IgD-negative memory B cell (primary cell): ENCODE measurements around the gene G6PC3. TPM values are rescaled to one million over a fixed set of nuclear protein-coding genes. Genes with fewer than 3 reads are reported as not detected.
"Not testable (repeated sequence)": the region's sequence is repeated elsewhere in the genome, so short reads cannot be mapped to it uniquely, and the experiment has no call there.

ENCODE experiments used
- H3K27ac Mint-ChIP-seq, 3 donors: one replicate each; pipeline ENCODE4 v1.8.0; 2020 to 2022; ENCODE audit warnings: mild to moderate bottlenecking in 3 of 3, mixed read lengths in 3 of 3, moderate library complexity in 1 of 3
- H3K27me3 Mint-ChIP-seq: one replicate; pipeline ENCODE4 v1.8.0; 2021; ENCODE audit warnings: mixed read lengths
- H3K36me3 Mint-ChIP-seq: one replicate; pipeline ENCODE4 v1.8.0; 2020; ENCODE audit warnings: mild to moderate bottlenecking, mixed read lengths
- H3K4me1 Mint-ChIP-seq, 3 donors: one replicate each; pipeline ENCODE4 v1.8.0; 2020 to 2022; ENCODE audit warnings: mixed read lengths in 3 of 3, mild to moderate bottlenecking in 1 of 3
- H3K4me3 Mint-ChIP-seq, 4 donors: one replicate each; pipeline ENCODE4 v1.8.0; 2020 to 2022; ENCODE audit warnings: mild to moderate bottlenecking in 4 of 4, mixed read lengths in 4 of 4, moderate library complexity in 3 of 4
- H3K9me3 Mint-ChIP-seq, 3 donors: one replicate each; pipeline ENCODE4 v1.8.0; 2020 to 2021; ENCODE audit warnings: mixed read lengths in 3 of 3, mild to moderate bottlenecking in 1 of 3
- polyA plus RNA-seq: library from polyadenylated mRNA; unstranded; fragments of 300-500 nt; fragmentation: Illumina TruSeq; gene quantifications from one replicate; pipeline ENCODE4 v1.2.3, GENCODE V29; 2021

Gene G6PC3
- polyA plus RNA-seq, 1 donor from 2014 or later, result 22.5 TPM

DNA sequence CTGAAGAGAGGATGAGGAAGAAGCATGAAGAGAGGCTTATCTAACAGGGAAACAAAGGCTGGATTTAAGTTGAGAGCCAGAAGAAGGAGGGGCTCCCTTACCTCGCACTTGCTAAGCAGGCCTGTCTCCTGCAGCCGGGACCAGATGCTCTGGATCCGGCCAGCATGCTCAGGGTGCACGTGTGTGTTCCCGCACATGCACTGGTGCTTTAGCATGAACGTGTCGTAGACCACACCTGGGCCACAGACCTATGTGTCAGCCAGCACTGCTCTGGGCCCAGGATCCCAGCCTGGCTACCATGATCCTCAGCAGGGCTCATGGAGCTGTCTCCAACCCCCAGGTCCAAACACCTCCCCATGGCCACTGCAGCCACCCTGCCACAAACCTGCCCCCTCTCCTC is 14.4 kb downstream of the G6PC3 start:
- peaks cover 6% of the 10 kb centered on the region for H3K36me3 Mint-ChIP-seq
- peak overlapping the region in 1 of 3 donors; percentile 67 for H3K27ac Mint-ChIP-seq

GRCh38 chr17:44085908-44086307 is 15.4 kb downstream of the G6PC3 start:
- peak overlapping the region in 1 of 4 donors; percentile 52 for H3K4me3 Mint-ChIP-seq
- no peaks in the 10 kb centered on the region for H3K27me3 Mint-ChIP-seq
- peaks cover 6% of the 10 kb centered on the region for H3K36me3 Mint-ChIP-seq
- H3K27ac Mint-ChIP-seq, result peak overlapping the region in 2 of 3 donors; percentile 73 to 80
- H3K4me1 Mint-ChIP-seq, result no peaks in the 10 kb centered on the region
- H3K9me3 Mint-ChIP-seq, result no peaks in the 10 kb centered on the region

More for the DNA sequence above, 14.4 kb downstream of the G6PC3 start:
- H3K27me3 Mint-ChIP-seq, result no peaks in the 10 kb centered on the region
- H3K4me3 Mint-ChIP-seq, result no peak overlapping the region
- H3K4me1 Mint-ChIP-seq, result no peaks in the 10 kb centered on the region
- no peaks in the 10 kb centered on the region for H3K9me3 Mint-ChIP-seq

DNA sequence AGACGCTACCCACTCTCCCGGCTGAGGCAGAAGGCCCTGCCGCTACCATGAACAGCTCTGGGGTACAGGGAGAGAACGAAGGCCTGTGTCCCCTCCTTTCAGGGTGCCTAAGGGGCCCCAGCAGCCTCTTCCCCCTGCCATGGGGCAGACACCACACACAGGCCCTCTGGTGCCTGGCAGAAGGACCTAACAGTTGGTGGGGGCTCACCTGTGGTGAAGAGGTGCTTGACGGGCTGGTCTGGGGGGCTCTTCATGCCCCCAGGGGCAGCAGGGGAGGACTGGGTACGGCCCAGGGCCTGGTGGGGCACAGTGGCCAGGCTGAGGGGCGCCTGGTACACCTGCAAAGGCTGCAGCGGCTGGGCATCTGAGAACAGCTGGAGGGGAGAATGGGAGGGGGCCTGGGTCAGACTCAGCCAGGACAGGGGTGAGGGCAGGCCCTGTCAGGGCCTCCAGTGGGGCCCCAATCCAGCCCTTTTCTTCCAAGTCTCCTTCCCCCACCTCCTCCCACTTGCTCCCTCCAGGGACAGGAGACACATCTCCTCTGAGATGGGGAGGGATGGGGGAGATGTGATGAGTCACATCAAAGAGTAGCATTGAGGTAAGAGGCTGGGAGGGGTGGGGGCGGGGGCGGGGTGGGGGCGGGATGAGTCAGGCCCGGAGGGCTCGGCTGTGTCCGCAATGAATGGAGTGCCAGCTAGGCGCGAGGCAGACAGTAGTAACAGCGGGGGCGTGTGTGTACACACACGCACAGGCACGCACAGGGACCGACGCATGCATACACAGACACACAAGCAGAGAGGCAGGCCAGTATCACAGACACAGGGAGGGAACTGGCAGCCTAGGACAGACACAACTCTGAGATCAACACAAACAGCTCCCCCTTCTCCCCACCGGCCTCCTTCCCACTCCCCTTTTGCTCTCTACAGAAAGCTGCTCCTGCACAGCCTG is 16.1 kb downstream of the G6PC3 start:
- H3K36me3 Mint-ChIP-seq, result peaks cover 6% of the 10 kb centered on the region
- no peaks in the 10 kb centered on the region for H3K9me3 Mint-ChIP-seq

GRCh38 chr17:44087319-44087718 is 16.8 kb downstream of the G6PC3 start:
- no peaks in the 10 kb centered on the region for H3K27me3 Mint-ChIP-seq
- no peak overlapping the region for H3K27ac Mint-ChIP-seq
- H3K36me3 Mint-ChIP-seq, result peaks cover 6% of the 10 kb centered on the region
- no peaks in the 10 kb centered on the region for H3K9me3 Mint-ChIP-seq
- no peaks in the 10 kb centered on the region for H3K4me1 Mint-ChIP-seq
- H3K4me3 Mint-ChIP-seq, result no peak overlapping the region

More for the DNA sequence above, 16.1 kb downstream of the G6PC3 start:
- Mint-ChIP-seq H3K4me3 (no peak overlapping the region), H3K4me1 (no peaks in the 10 kb centered on the region), H3K27me3 (no peaks in the 10 kb centered on the region), H3K27ac (no peak overlapping the region)

- Mint-ChIP-seq H3K4me1 (no peaks in the 10 kb centered on the region), H3K4me3 (no peak overlapping the region), H3K36me3 (peaks cover 2% of the 10 kb centered on the region), H3K9me3 (no peaks in the 10 kb centered on the region), H3K27me3 (no peaks in the 10 kb centered on the region), H3K27ac (no peak overlapping the region)
Observed at GRCh38 chr17:44088254-44088653, 17.7 kb downstream of the G6PC3 start.

DNA sequence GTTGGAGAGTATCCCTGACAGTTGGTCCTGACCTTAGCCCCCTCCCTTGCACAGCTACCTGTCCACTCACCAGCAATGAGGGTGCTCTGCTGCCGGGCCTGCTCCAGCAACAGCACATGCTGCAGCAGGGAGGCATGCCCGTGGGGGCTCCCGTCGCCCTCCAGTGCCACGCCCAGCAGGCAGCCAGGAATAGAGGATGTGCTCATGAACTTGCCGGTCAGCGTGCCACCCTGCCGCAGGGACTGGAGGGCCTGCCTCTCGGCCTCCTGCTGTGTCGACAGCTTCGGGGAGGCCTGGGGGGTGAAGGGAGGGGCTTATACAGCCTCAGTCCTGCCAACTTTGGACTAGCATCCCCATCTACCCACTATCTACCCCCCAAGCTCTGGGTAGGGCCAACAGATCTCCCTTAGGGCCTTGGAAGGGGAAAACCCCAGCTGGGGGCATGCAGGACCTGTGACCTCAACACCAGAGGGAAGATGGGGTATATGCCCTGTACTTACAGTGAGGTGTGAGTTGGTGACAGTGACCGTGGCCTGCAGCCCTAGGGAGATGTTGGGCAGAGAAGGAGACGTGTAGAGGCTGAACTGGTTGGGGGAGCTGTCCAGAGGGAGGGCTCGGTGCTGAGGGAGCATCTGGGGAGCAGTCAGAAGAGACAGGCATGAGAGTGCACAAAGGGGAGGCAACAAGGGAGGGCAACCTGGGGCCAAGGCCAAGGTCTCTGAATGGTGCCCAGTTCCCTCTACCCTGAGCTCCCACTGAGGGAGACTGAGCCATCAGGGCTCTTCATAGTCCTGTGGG is 20.9 kb downstream of the G6PC3 start:
- Mint-ChIP-seq H3K27ac (peak overlapping the region in 2 of 3 donors; percentile 23 to 73), H3K4me1 (peaks cover 0 to 1% (median 0%) of the 10 kb centered on the region in 3 donors), H3K4me3 (no peak overlapping the region), H3K36me3 (no peaks in the 10 kb centered on the region), H3K9me3 (no peaks in the 10 kb centered on the region), H3K27me3 (no peaks in the 10 kb centered on the region)

DNA sequence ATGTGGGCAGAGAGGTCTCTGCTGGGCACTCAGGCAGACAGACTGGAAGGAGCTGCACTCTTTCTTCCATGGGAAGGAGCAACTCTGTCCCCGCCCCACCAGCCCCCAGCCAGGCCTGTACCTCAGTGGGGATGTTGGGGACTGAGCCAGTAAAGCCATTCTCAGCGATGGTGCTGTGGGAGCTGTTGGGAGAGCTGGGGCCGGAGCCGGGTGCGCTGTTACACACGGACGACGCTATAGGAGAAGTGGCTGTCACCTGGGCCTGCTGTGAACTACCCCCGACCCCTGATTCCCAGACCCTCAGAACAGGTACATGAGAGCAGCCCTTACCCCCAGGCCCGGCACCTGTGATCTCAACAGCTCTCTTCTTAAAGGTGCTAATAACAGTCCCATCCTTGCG is 21.5 kb downstream of the G6PC3 start:
- no peak overlapping the region for H3K27ac Mint-ChIP-seq
- peaks cover 0 to 1% (median 0%) of the 10 kb centered on the region in 3 donors for H3K4me1 Mint-ChIP-seq
- no peak overlapping the region for H3K4me3 Mint-ChIP-seq
- no peaks in the 10 kb centered on the region for H3K27me3 Mint-ChIP-seq
- no peaks in the 10 kb centered on the region for H3K9me3 Mint-ChIP-seq
- no peaks in the 10 kb centered on the region for H3K36me3 Mint-ChIP-seq

GRCh38 chr17:44093231-44093900 is 22.8 kb downstream of the G6PC3 start:
- Mint-ChIP-seq H3K27me3 (no peaks in the 10 kb centered on the region), H3K4me1 (peaks cover 2 to 5% (median 4%) of the 10 kb centered on the region in 3 donors), H3K9me3 (no peaks in the 10 kb centered on the region), H3K4me3 (no peak overlapping the region), H3K36me3 (no peaks in the 10 kb centered on the region), H3K27ac (no peak overlapping the region)

- Mint-ChIP-seq H3K27ac (no peak overlapping the region), H3K36me3 (no peaks in the 10 kb centered on the region), H3K27me3 (no peaks in the 10 kb centered on the region), H3K4me1 (peaks cover 2 to 5% (median 4%) of the 10 kb centered on the region in 3 donors), H3K9me3 (no peaks in the 10 kb centered on the region), H3K4me3 (no peak overlapping the region)
Observed at GRCh38 chr17:44094701-44095387, 24.3 kb downstream of the G6PC3 start.

DNA sequence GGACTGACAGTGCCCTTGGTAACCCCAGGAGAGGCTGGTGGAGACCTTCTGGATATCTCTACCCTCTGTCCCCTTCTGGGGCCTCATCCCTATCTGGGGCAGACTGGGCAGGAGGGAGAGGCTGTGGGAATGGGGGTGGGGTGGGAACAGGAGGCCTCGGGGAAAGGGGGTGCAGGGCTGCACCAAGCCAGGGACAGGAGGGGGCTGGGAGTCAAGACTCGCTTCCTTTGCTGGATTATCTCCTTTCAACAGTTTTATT is 24.8 kb downstream of the G6PC3 start:
- Mint-ChIP-seq H3K4me3 (no peak overlapping the region), H3K27ac (no peak overlapping the region), H3K9me3 (no peaks in the 10 kb centered on the region), H3K36me3 (no peaks in the 10 kb centered on the region), H3K27me3 (no peaks in the 10 kb centered on the region), H3K4me1 (peaks cover 2 to 6% (median 4%) of the 10 kb centered on the region in 3 donors)

DNA sequence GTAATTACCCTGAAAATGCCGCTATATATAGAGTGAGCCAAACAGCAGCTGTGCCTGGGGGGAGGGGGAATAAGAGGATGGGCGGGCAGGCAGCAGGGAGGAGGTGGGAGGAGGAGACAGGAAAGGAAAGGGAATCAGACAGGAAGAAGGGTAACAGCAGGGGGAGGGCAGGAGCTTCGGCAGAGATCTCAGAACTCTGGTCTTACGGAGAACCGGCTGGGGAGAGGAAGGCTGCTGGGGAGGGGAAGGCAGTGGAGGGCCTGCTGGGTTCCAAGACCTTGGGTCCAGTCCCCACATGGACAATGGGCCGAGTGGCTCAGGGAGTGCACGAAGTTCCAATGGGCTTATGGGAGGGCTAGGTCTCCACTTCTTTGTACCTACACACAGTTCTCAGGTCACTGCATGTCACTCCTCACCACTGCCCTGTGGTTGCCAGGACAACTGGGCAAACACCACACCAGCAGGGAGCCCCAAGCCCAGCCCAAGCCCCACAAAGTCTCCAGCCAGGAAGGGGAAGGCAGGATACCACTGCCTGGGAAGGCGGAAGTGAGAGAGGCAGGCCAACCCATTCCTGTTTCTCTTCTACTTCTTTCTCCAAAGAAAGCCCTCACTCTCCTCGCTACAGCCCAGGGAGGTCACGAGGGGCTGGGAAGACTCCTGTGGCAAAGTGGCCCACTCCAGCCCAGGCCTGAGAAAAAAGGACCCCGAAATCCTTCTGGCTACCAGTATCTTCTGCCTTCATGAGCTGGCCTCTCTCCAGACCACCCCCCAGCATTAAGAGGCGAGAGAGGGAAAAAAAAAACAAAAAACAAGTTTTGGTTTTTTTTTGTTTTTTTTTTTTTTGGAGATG is 25.3 kb downstream of the G6PC3 start:
- H3K4me3 Mint-ChIP-seq, result no peak overlapping the region
- H3K27ac Mint-ChIP-seq, result peak overlapping the region in 1 of 3 donors; percentile 69
- H3K9me3 Mint-ChIP-seq, result no peaks in the 10 kb centered on the region

DNA sequence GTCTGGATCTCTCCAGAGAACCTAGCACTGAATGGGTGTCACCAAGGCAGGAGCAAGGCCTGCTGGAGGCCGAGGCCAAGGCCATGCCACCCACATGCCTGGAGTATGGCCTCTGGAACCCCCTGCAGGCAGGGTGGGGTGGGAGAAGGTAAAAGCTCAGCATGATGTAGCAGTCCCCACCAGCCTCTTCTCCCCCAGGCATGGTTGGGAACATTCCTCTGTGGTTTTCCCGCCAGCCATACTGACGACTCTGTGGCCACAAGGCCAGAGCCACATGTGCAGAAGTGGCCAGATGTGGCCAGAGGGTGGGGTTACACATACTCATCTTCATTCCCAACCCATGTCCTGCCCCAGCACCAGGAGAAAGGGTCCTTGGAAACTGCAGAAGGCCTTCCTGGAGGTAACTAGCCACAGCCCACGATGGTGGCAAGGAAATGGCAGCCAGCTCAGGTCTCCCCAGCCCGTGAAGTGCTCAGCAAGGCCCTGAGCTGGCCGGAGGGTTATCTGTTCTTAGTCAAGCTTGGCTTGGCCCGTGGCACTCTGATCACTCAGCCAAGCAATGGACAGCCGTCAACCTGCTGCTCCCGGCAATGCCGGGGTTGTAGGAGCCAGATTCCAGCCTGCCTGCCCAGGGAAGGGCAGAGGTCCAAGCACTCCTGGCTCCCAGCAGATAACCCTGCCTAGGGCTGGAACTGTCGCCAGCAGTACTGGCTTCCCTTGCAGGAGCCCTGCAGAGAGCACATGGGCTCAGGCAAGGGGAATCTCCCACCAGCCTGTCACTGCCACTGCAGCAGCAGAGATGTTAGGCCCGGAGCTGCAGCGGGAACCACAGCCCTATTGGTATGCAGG is 26.8 kb downstream of the G6PC3 start:
- H3K27ac Mint-ChIP-seq, result no peak overlapping the region
- peaks cover 2 to 8% (median 4%) of the 10 kb centered on the region in 3 donors for H3K4me1 Mint-ChIP-seq
- no peaks in the 10 kb centered on the region for H3K27me3 Mint-ChIP-seq

More for the DNA sequence above, 25.3 kb downstream of the G6PC3 start:
- Mint-ChIP-seq H3K36me3 (no peaks in the 10 kb centered on the region), H3K4me1 (peaks cover 2 to 6% (median 4%) of the 10 kb centered on the region in 3 donors), H3K27me3 (no peaks in the 10 kb centered on the region)

GRCh38 chr17:44101858-44102257 is 31.3 kb downstream of the G6PC3 start:
- H3K9me3 Mint-ChIP-seq, H3K27ac Mint-ChIP-seq, H3K36me3 Mint-ChIP-seq, H3K27me3 Mint-ChIP-seq, H3K4me3 Mint-ChIP-seq, H3K4me1 Mint-ChIP-seq: not testable (repeated sequence)

More for the DNA sequence above, 26.8 kb downstream of the G6PC3 start:
- no peaks in the 10 kb centered on the region for H3K9me3 Mint-ChIP-seq
- H3K4me3 Mint-ChIP-seq, result no peak overlapping the region
- no peaks in the 10 kb centered on the region for H3K36me3 Mint-ChIP-seq
